Epithelial cell of esophagus (primary cell): ENCODE data around the gene KLHL33.

ENCODE experiments used
- DNase-seq: peaks from one replicate; pipeline ENCODE4 v3.0.0; 2010; ENCODE audit warnings: low read depth
- H3K4me3 ChIP-seq: 2 replicates; pipeline ENCODE4 v1.5.1; 2011; ENCODE audit warnings: mild to moderate bottlenecking, low read length, control low read depth
- TF ChIP-seq, protein P1 (sequence below): IDR thresholded peaks from 2 replicates; pipeline ENCODE4 v1.5.1; 2011; ENCODE audit warnings: low read depth, mild to moderate bottlenecking, low read length, control low read depth, inconsistent platforms; ENCODE audit not compliant: insufficient read depth; ENCODE audit errors: missing control alignments

Gene KLHL33

GRCh38 chr14:20470603-20470901 lies 34.6 kb upstream of the KLHL33 start:
- H3K4me3 ChIP-seq: peak overlapping the region; percentile 95
- DNase-seq: no peak
- TF ChIP-seq, protein P1, sequence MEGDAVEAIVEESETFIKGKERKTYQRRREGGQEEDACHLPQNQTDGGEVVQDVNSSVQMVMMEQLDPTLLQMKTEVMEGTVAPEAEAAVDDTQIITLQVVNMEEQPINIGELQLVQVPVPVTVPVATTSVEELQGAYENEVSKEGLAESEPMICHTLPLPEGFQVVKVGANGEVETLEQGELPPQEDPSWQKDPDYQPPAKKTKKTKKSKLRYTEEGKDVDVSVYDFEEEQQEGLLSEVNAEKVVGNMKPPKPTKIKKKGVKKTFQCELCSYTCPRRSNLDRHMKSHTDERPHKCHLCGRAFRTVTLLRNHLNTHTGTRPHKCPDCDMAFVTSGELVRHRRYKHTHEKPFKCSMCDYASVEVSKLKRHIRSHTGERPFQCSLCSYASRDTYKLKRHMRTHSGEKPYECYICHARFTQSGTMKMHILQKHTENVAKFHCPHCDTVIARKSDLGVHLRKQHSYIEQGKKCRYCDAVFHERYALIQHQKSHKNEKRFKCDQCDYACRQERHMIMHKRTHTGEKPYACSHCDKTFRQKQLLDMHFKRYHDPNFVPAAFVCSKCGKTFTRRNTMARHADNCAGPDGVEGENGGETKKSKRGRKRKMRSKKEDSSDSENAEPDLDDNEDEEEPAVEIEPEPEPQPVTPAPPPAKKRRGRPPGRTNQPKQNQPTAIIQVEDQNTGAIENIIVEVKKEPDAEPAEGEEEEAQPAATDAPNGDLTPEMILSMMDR: no peak

GRCh38 chr14:20469890-20470602 lies 34.1 kb upstream of the KLHL33 start:
- H3K4me3 ChIP-seq: peak overlapping the region; percentile 95
- TF ChIP-seq, protein P1: no peak
- peak; percentile 94 for DNase-seq

DNA sequence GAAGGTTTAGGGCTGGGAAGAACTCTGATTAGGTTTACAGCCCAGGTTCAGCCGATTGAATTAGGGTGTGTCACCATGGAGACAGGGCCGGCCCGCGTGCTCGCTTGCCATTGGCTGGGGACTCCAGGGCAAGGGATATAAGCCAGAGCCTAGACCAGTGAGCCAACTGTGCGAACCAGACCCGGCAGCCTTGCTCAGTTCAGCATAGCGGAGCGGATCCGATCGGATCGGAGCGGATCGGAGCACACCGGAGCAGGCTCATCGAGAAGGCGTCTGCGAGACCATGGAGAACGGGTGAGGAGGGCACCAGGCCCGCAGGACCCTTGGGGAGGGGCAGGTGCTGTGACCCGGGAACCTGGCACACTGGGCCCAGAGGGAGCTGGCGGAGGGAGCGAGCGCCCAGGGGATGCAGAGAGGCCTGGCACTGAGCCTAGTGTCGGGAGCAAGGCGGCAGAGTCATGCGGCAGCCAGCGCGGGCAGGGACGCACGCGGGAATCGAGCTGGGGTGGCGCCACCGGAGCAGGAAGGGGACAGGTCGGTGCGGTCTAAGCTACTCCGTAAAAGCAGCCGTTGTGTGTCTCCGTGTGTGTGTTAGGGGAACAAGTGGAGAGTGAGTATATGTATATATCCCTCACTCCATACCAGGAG lies 33.4 kb upstream of the KLHL33 start, which contains the start of gene PNP:
Gene PNP, plus strand, starts transcription at position 165 of the 648 bp plus-strand sequence. Its CDS starts 119 bp downstream, at position 284.
- peak within 1 kb of the TSS; percentile 95 for H3K4me3 ChIP-seq
- DNase-seq: peak; percentile 94
- TF ChIP-seq, protein P1: no peak

DNA sequence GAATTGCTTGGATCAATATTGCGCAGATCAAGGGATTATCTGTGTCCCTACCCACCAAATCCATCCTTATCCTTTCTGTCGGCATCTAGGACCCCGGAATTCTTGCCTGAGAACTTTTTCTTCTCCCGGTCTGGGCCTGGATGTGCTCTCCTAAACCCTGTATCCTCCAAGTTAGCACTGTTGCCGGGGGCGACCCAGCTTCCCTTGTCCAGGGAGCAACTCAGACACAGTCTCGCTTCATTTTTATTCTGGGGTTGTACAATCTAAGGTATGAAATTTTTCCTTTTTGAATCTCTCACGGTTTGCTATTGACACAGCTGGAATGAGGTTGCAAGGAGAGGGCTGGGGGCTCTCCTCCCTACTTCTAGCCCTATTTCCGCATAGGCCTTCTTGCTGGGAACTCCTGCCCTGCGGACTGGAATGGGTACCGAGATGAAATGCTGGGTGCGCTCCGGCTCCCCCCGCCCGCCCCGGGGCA lies 32.8 kb upstream of the KLHL33 start:
- peak overlapping the region; percentile 95 for H3K4me3 ChIP-seq
- TF ChIP-seq, protein P1: no peak
- DNase-seq: no peak

- peak; percentile 100 for DNase-seq
- TF ChIP-seq, protein P1: no peak
- peak within 1 kb of the TSS; percentile 90 for H3K4me3 ChIP-seq
Observed at GRCh38 chr14:20461225-20462141, 25.5 kb upstream of the KLHL33 start, which contains the start of gene PIP4P1. TSS of gene PIP4P1 (minus strand) at chr14:20461434. CDS start at chr14:20461325, 109 bp downstream.

DNA sequence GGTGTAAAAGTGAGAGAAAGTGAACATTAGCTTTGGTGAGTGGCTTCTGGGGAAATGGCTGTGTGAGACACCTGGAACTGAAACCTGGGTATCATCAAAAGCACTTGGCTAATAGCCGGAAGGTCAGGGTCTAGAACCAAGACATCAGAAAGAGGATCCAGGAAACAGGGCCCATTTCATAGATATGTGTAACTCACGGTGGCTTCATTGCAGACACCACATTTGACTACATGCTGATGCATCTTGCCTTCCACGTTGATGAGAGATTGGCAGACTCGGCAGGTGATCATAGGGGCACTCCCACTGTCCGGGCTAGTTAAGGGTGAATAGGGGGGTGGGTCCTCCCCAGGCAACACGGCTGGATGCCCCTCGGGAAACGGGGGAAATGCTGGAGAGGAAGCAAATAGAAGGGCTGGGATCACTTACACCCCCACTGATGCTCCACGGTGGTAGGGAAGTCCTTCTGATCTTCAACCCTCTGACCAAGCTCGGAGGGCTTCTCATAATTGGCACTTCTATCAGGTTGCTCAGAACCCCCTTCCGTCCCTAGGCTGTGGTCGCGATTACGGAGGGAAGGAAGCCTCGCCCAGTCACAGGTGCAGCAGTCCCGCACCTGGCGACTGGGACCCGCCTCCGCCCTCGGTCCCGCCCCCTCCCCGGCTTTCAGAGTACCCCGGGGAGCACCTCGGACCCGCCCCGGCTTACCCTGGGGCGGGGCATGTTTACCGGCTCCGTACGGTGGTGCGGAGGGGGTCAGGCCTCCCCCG lies 24.7 kb upstream of the KLHL33 start:
- peak overlapping the region; percentile 90 for H3K4me3 ChIP-seq
- TF ChIP-seq, protein P1: no peak
- peak; percentile 39 for DNase-seq
